Fibroblast of lung (primary cell): ENCODE results near the gene ALG1. TPM values are rescaled to one million over a fixed set of nuclear protein-coding genes. Genes with fewer than 3 reads are reported as not detected.
"Not testable (repeated sequence)": the region's sequence is repeated elsewhere in the genome, so short reads cannot be mapped to it uniquely, and the experiment has no call there.

ENCODE experiments used
- DNase-seq, 2 donors: peaks; one replicate each; pipeline versions ENCODE4 v3.0.0 to v3.0.0-alpha.2; 2010; ENCODE audit warnings: low read depth in 2 of 2
- H2AFZ ChIP-seq: 2 replicates; pipeline ENCODE4 v1.5.1; 2012; ENCODE audit warnings: low read length, control low read depth, inconsistent platforms
- H3K27ac ChIP-seq: 2 replicates; pipeline ENCODE4 v1.5.1; 2011; ENCODE audit warnings: low read length, control low read depth; ENCODE audit not compliant: insufficient read depth
- H3K27me3 ChIP-seq: 2 replicates; pipeline ENCODE4 v1.5.1; 2011; ENCODE audit warnings: mild to moderate bottlenecking, low read length; ENCODE audit not compliant: control insufficient read depth, insufficient read depth
- H3K36me3 ChIP-seq: 2 replicates; pipeline ENCODE4 v1.5.1; 2011; ENCODE audit warnings: low read length; ENCODE audit not compliant: control insufficient read depth, insufficient read depth
- H3K4me1 ChIP-seq: 2 replicates; pipeline ENCODE4 v1.5.1; 2011; ENCODE audit warnings: low read length; ENCODE audit not compliant: control insufficient read depth, insufficient read depth; ENCODE audit errors: extremely low read depth
- H3K4me2 ChIP-seq: 2 replicates; pipeline ENCODE4 v1.5.1; 2011; ENCODE audit warnings: low read length, control low read depth; ENCODE audit not compliant: insufficient read depth; ENCODE audit errors: extremely low read depth
- H3K4me3 ChIP-seq, 4 experiments: fragments of 200-600 bp in 1 of 4; sonication (generic) in 1 of 4; replicated peaks in 1 of 4; 2 replicates each; pipeline ENCODE4 v1.5.1; 2011 to 2016; ENCODE audit warnings: low read length in 4 of 4, low read depth in 3 of 4, mild to moderate bottlenecking in 3 of 4, control low read depth in 2 of 4, inconsistent platforms in 1 of 4, mixed read lengths in 1 of 4; ENCODE audit not compliant: insufficient read depth in 1 of 4; ENCODE audit errors: control extremely low read depth in 1 of 4
- H3K79me2 ChIP-seq: 2 replicates; pipeline ENCODE4 v1.5.1; 2012; ENCODE audit warnings: mild to moderate bottlenecking, low read length, inconsistent platforms; ENCODE audit not compliant: control insufficient read depth, insufficient read depth
- H3K9ac ChIP-seq: 2 replicates; pipeline ENCODE4 v1.5.1; 2011; ENCODE audit warnings: mild to moderate bottlenecking, low read length, control low read depth; ENCODE audit not compliant: insufficient read depth
- H3K9me3 ChIP-seq: 2 replicates; pipeline ENCODE4 v1.5.1; 2012; ENCODE audit warnings: low read depth, low read length; ENCODE audit not compliant: control insufficient read depth, insufficient read depth
- H4K20me1 ChIP-seq: 2 replicates; pipeline ENCODE4 v1.5.1; 2011; ENCODE audit warnings: low read length; ENCODE audit not compliant: control insufficient read depth, insufficient read depth; ENCODE audit errors: extremely low read depth
- polyA plus RNA-seq, 2 donors: library from polyadenylated mRNA; depleted of rRNA in 1 of 2; stranded (reverse) in 1 of 2; unstranded in 1 of 2; fragments of >200 nt; gene quantifications; 2 replicates each; pipeline ENCODE4 v1.2.1, GENCODE V29; 2011 to 2012; ENCODE audit warnings: missing spikeins in 1 of 2
- total RNA-seq: library from RNA; depleted of rRNA; stranded (reverse); fragments of >200 nt; gene quantifications from 2 replicates; pipeline ENCODE4 v1.2.1, GENCODE V29; 2014

Gene ALG1
- total and polyA plus RNA-seq, 2 donors (not counting 1 experiment from before 2014, with no cell fraction given) = 26.2 to 29.2 TPM

GRCh38 chr16:5132915-5133600 lies 61.4 kb downstream of the ALG1 start:
- H3K4me3 ChIP-seq, H2AFZ ChIP-seq, H3K9me3 ChIP-seq, H4K20me1 ChIP-seq, DNase-seq, H3K79me2 ChIP-seq, H3K9ac ChIP-seq, H3K4me1 ChIP-seq, H3K27ac ChIP-seq, H3K27me3 ChIP-seq, H3K36me3 ChIP-seq, H3K4me2 ChIP-seq: not testable (repeated sequence)

- not testable (repeated sequence) for H2AFZ ChIP-seq, H3K9me3 ChIP-seq, H4K20me1 ChIP-seq, H3K4me2 ChIP-seq, H3K4me1 ChIP-seq, DNase-seq, H3K9ac ChIP-seq, H3K79me2 ChIP-seq, H3K27ac ChIP-seq, H3K36me3 ChIP-seq, H3K27me3 ChIP-seq, H3K4me3 ChIP-seq
Measured at GRCh38 chr16:5134739-5135452, 63.3 kb downstream of the ALG1 start.

Other genes with a start within 250 kb of the ALG1 start
- gene GLYR1, start 224.6 kb upstream of the ALG1 start, total RNA-seq = 39.6 and 40.8 TPM in 2 replicates
- gene GLYR1, start 224.6 kb upstream of the ALG1 start, polyA plus RNA-seq = 28.6 and 42.2 TPM in 2 replicates
- 19.5 and 21.1 TPM in 2 replicates for gene UBN1, start 224.4 kb upstream of the ALG1 start, total RNA-seq
- 13.6 and 15.3 TPM in 2 replicates for gene UBN1, start 224.4 kb upstream of the ALG1 start, polyA plus RNA-seq
- 43.7 and 50.5 TPM in 2 replicates for gene PPL, start 134.7 kb upstream of the ALG1 start, total RNA-seq
- 3.3 and 5.0 TPM in 2 replicates for gene PPL, start 134.7 kb upstream of the ALG1 start, polyA plus RNA-seq
- 0.77 and 0.99 TPM in 2 replicates for gene SEC14L5, start 113.5 kb upstream of the ALG1 start, total RNA-seq
- 0.05 TPM in 2 replicates for gene SEC14L5, start 113.5 kb upstream of the ALG1 start, polyA plus RNA-seq
- gene NAGPA, start 37.9 kb upstream of the ALG1 start, total RNA-seq = 16.7 and 17.7 TPM in 2 replicates
- gene NAGPA, start 37.9 kb upstream of the ALG1 start, polyA plus RNA-seq = 9.7 and 11.4 TPM in 2 replicates
- gene C16orf89, start 5.9 kb upstream of the ALG1 start, total RNA-seq = 5.9 and 9.8 TPM in 2 replicates
- 0.53 and 1.3 TPM in 2 replicates for gene C16orf89, start 5.9 kb upstream of the ALG1 start, polyA plus RNA-seq
- 7.9 and 8.2 TPM in 2 replicates for gene EEF2KMT, start 26.0 kb downstream of the ALG1 start, total RNA-seq
- gene EEF2KMT, start 26.0 kb downstream of the ALG1 start, polyA plus RNA-seq = 5.4 and 8.9 TPM in 2 replicates